ENCODE results near the gene SYT14. TPM values are rescaled to one million over a fixed set of nuclear protein-coding genes. Genes with fewer than 3 reads are reported as not detected.

Gene SYT14
- total and polyA plus RNA-seq, 3 experiments from 2014 or later, result not detected

GRCh38 chr1:209989525-209989924, 51.5 kb downstream of the SYT14 start:
- H3K4me1 ChIP-seq (ENCODE audit: insufficient read depth, low read length), result no peaks in the 10 kb centered on the region
- no peak overlapping the region for H3K27ac ChIP-seq (ENCODE audit: low read depth, low read length)
- ChIA-PET POLR2A (no interaction called here), CTCF (interaction anchor here (0.6 to 2.1 kb wide), 3 partner anchors 20 to 129 kb away, joined by 3 to 7 read pairs (median 3); no protein-coding TSS in a partner anchor)
- Mint-ChIP-seq H3K4me3 (no peak overlapping the region), H3K9me3 (peaks cover 5 to 10% (median 6%) of the 10 kb centered on the region in 5 donors), H3K4me1 (no peaks in the 10 kb centered on the region), H3K27ac (no peak overlapping the region), H3K27me3 (peaks cover 11 to 56% of the 10 kb centered on the region in 2 donors), H3K36me3 (no peaks in the 10 kb centered on the region)
- H3K36me3 ChIP-seq (ENCODE audit: insufficient read depth, low read length), result no peaks in the 10 kb centered on the region
- no peaks in the 10 kb centered on the region for H3K9me3 ChIP-seq (ENCODE audit: low read length)
- no peak for DNase-seq
- H3K4me3 ChIP-seq (ENCODE audit: low read length), result no peak overlapping the region
- H3K27me3 ChIP-seq (ENCODE audit: insufficient read depth, low read length, poor library complexity, severe bottlenecking), result no peaks in the 10 kb centered on the region

GRCh38 chr1:209993061-209993830, 55.2 kb downstream of the SYT14 start:
- no peak overlapping the region for H3K27ac ChIP-seq (ENCODE audit: low read depth, low read length)
- no peak for DNase-seq
- no peaks in the 10 kb centered on the region for H3K36me3 ChIP-seq (ENCODE audit: insufficient read depth, low read length)
- H3K36me3 Mint-ChIP-seq, result no peaks in the 10 kb centered on the region
- no peak overlapping the region for H3K4me3 ChIP-seq (ENCODE audit: low read length)
- peaks cover 7 to 60% of the 10 kb centered on the region in 2 donors for H3K27me3 Mint-ChIP-seq
- ChIA-PET POLR2A (no interaction called here), CTCF (no interaction called here)
- no peak overlapping the region for H3K4me3 Mint-ChIP-seq
- H3K9me3 Mint-ChIP-seq, result no peaks in the 10 kb centered on the region
- H3K27me3 ChIP-seq (ENCODE audit: insufficient read depth, low read length, poor library complexity, severe bottlenecking), result no peaks in the 10 kb centered on the region
- no peak overlapping the region for H3K27ac Mint-ChIP-seq
- H3K4me1 Mint-ChIP-seq, result no peaks in the 10 kb centered on the region
- H3K4me1 ChIP-seq (ENCODE audit: insufficient read depth, low read length), result no peaks in the 10 kb centered on the region
- no peaks in the 10 kb centered on the region for H3K9me3 ChIP-seq (ENCODE audit: low read length)

GRCh38 chr1:209996348-209996747, 58.3 kb downstream of the SYT14 start:
- Mint-ChIP-seq H3K27ac (no peak overlapping the region), H3K4me1 (no peaks in the 10 kb centered on the region), H3K9me3 (no peaks in the 10 kb centered on the region), H3K27me3 (peaks cover 7 to 48% of the 10 kb centered on the region in 2 donors), H3K4me3 (no peak overlapping the region), H3K36me3 (no peaks in the 10 kb centered on the region)
- no peaks in the 10 kb centered on the region for H3K9me3 ChIP-seq (ENCODE audit: low read length)
- no peak for DNase-seq
- H3K4me1 ChIP-seq (ENCODE audit: insufficient read depth, low read length), result no peaks in the 10 kb centered on the region
- no peak overlapping the region for H3K4me3 ChIP-seq (ENCODE audit: low read length)
- no peaks in the 10 kb centered on the region for H3K27me3 ChIP-seq (ENCODE audit: insufficient read depth, low read length, poor library complexity, severe bottlenecking)
- ChIA-PET CTCF (no interaction called here), POLR2A (no interaction called here)
- no peak overlapping the region for H3K27ac ChIP-seq (ENCODE audit: low read depth, low read length)
- no peaks in the 10 kb centered on the region for H3K36me3 ChIP-seq (ENCODE audit: insufficient read depth, low read length)

GRCh38 chr1:209999005-209999404, 61.0 kb downstream of the SYT14 start:
- Histone ChIP-seq H3K4me1 (ENCODE audit: insufficient read depth, low read length) (no peaks in the 10 kb centered on the region), H3K27me3 (ENCODE audit: insufficient read depth, low read length, poor library complexity, severe bottlenecking) (no peaks in the 10 kb centered on the region), H3K36me3 (ENCODE audit: insufficient read depth, low read length) (no peaks in the 10 kb centered on the region), H3K9me3 (ENCODE audit: low read length) (no peaks in the 10 kb centered on the region), H3K4me3 (ENCODE audit: low read length) (no peak overlapping the region), H3K27ac (ENCODE audit: low read depth, low read length) (no peak overlapping the region)
- Mint-ChIP-seq H3K27ac (no peak overlapping the region), H3K9me3 (no peaks in the 10 kb centered on the region), H3K36me3 (peaks cover 0 to 1% (median 0%) of the 10 kb centered on the region in 3 donors), H3K4me3 (no peak overlapping the region), H3K4me1 (no peaks in the 10 kb centered on the region), H3K27me3 (peaks cover 7 to 27% of the 10 kb centered on the region in 2 donors)
- DNase-seq, result no peak
- ChIA-PET CTCF (no interaction called here), POLR2A (no interaction called here)

- Histone ChIP-seq H3K4me3 (ENCODE audit: low read length) (no peak overlapping the region), H3K9me3 (ENCODE audit: low read length) (no peaks in the 10 kb centered on the region), H3K27me3 (ENCODE audit: insufficient read depth, low read length, poor library complexity, severe bottlenecking) (no peaks in the 10 kb centered on the region), H3K36me3 (ENCODE audit: insufficient read depth, low read length) (no peaks in the 10 kb centered on the region), H3K4me1 (ENCODE audit: insufficient read depth, low read length) (no peaks in the 10 kb centered on the region), H3K27ac (ENCODE audit: low read depth, low read length) (no peak overlapping the region)
- peaks cover 0 to 1% (median 0%) of the 10 kb centered on the region in 3 donors for H3K36me3 Mint-ChIP-seq
- no peaks in the 10 kb centered on the region for H3K4me1 Mint-ChIP-seq
- DNase-seq, result no peak
- no peaks in the 10 kb centered on the region for H3K9me3 Mint-ChIP-seq
- ChIA-PET POLR2A (no interaction called here), CTCF (no interaction called here)
- H3K27me3 Mint-ChIP-seq, result peaks cover 2 to 5% of the 10 kb centered on the region in 2 donors
- H3K27ac Mint-ChIP-seq, result no peak overlapping the region
- no peak overlapping the region for H3K4me3 Mint-ChIP-seq
Measured at GRCh38 chr1:210001751-210002150, 63.7 kb downstream of the SYT14 start.

- H3K36me3 ChIP-seq (ENCODE audit: insufficient read depth, low read length), result no peaks in the 10 kb centered on the region
- H3K36me3 Mint-ChIP-seq, result peaks cover 0 to 1% (median 0%) of the 10 kb centered on the region in 3 donors
- CTCF ChIA-PET, result no interaction called here
- H3K27me3 Mint-ChIP-seq, result peaks cover 0 to 2% of the 10 kb centered on the region in 2 donors
- no peak overlapping the region for H3K4me3 ChIP-seq (ENCODE audit: low read length)
- POLR2A ChIA-PET, result no interaction called here
- no peak overlapping the region for H3K4me3 Mint-ChIP-seq
- no peaks in the 10 kb centered on the region for H3K9me3 ChIP-seq (ENCODE audit: low read length)
- no peak overlapping the region for H3K27ac Mint-ChIP-seq
- no peaks in the 10 kb centered on the region for H3K4me1 ChIP-seq (ENCODE audit: insufficient read depth, low read length)
- H3K27ac ChIP-seq (ENCODE audit: low read depth, low read length), result no peak overlapping the region
- no peaks in the 10 kb centered on the region for H3K27me3 ChIP-seq (ENCODE audit: insufficient read depth, low read length, poor library complexity, severe bottlenecking)
- H3K4me1 Mint-ChIP-seq, result no peaks in the 10 kb centered on the region
- DNase-seq, result no peak
- H3K9me3 Mint-ChIP-seq, result no peaks in the 10 kb centered on the region
Measured at GRCh38 chr1:210003501-210003900, 65.5 kb downstream of the SYT14 start.

- CTCF ChIA-PET, result no interaction called here
- no peaks in the 10 kb centered on the region for H3K9me3 Mint-ChIP-seq
Measured at GRCh38 chr1:210010161-210010560, 72.1 kb downstream of the SYT14 start.

GRCh38 chr1:210021145-210021860, 83.3 kb downstream of the SYT14 start:
- Histone ChIP-seq H3K4me1 (ENCODE audit: insufficient read depth, low read length) (no peaks in the 10 kb centered on the region), H3K4me3 (ENCODE audit: low read length) (no peak overlapping the region), H3K27me3 (ENCODE audit: insufficient read depth, low read length, poor library complexity, severe bottlenecking) (no peaks in the 10 kb centered on the region), H3K27ac (ENCODE audit: low read depth, low read length) (no peak overlapping the region), H3K36me3 (ENCODE audit: insufficient read depth, low read length) (no peaks in the 10 kb centered on the region), H3K9me3 (ENCODE audit: low read length) (no peaks in the 10 kb centered on the region)
- H3K27ac Mint-ChIP-seq, result no peak overlapping the region
- H3K36me3 Mint-ChIP-seq, result no peaks in the 10 kb centered on the region
- ChIA-PET POLR2A (no interaction called here), CTCF (no interaction called here)
- H3K27me3 Mint-ChIP-seq, result peaks cover 0 to 10% of the 10 kb centered on the region in 2 donors
- DNase-seq, result no peak
- no peaks in the 10 kb centered on the region for H3K4me1 Mint-ChIP-seq
- no peaks in the 10 kb centered on the region for H3K9me3 Mint-ChIP-seq
- no peak overlapping the region for H3K4me3 Mint-ChIP-seq

More at GRCh38 chr1:210010161-210010560, 72.1 kb downstream of the SYT14 start:
- Histone ChIP-seq H3K27ac (ENCODE audit: low read depth, low read length) (no peak overlapping the region), H3K36me3 (ENCODE audit: insufficient read depth, low read length) (no peaks in the 10 kb centered on the region), H3K4me1 (ENCODE audit: insufficient read depth, low read length) (no peaks in the 10 kb centered on the region), H3K9me3 (ENCODE audit: low read length) (no peaks in the 10 kb centered on the region), H3K27me3 (ENCODE audit: insufficient read depth, low read length, poor library complexity, severe bottlenecking) (no peaks in the 10 kb centered on the region), H3K4me3 (ENCODE audit: low read length) (no peak overlapping the region)
- POLR2A ChIA-PET, result no interaction called here
- Mint-ChIP-seq H3K27me3 (no peaks in the 10 kb centered on the region), H3K4me3 (no peak overlapping the region), H3K4me1 (no peaks in the 10 kb centered on the region), H3K36me3 (no peaks in the 10 kb centered on the region), H3K27ac (no peak overlapping the region)
- DNase-seq, result no peak

All from CD8-positive, alpha-beta memory T cell (primary cell).